Mesothelial cell of epicardium (in vitro differentiated cells): ENCODE results near the gene TFIP11. TPM values are rescaled to one million over a fixed set of nuclear protein-coding genes. Genes with fewer than 3 reads are reported as not detected.

Experiments used
- DNase-seq, 2 experiments: peaks; one replicate each; pipeline ENCODE4 v3.0.0; 2021; ENCODE audit warnings: low spot score in 2 of 2; ENCODE audit not compliant: unreplicated experiment in 2 of 2
- H3K27ac Mint-ChIP-seq: 2 replicates; pipeline ENCODE4 v1.8.0; 2021; ENCODE audit warnings: mixed read lengths
- H3K27me3 Mint-ChIP-seq: 2 replicates; pipeline ENCODE4 v1.8.0; 2021; ENCODE audit warnings: low read depth, mixed read lengths
- H3K36me3 Mint-ChIP-seq: 2 replicates; pipeline ENCODE4 v1.8.0; 2021; ENCODE audit warnings: mixed read lengths
- H3K4me1 Mint-ChIP-seq: 2 replicates; pipeline ENCODE4 v1.8.0; 2021; ENCODE audit warnings: mixed read lengths
- H3K4me3 Mint-ChIP-seq: 2 replicates; pipeline ENCODE4 v1.8.0; 2021; ENCODE audit warnings: mild to moderate bottlenecking, moderate library complexity, mixed read lengths
- H3K9me3 Mint-ChIP-seq: 2 replicates; pipeline ENCODE4 v1.8.0; 2021; ENCODE audit warnings: mixed read lengths
- CTCF ChIP-seq: fragments of 200-600 bp; sonication (generic); IDR thresholded peaks from one replicate; pipeline ENCODE4 v1.5.0; 2021; ENCODE audit warnings: antibody characterized with exemption; ENCODE audit not compliant: unreplicated experiment
- total RNA-seq: library from RNA; stranded (reverse); gene quantifications from 3 replicates; pipeline ENCODE4 v1.2.1, GENCODE V29; 2021

The TFIP11 gene
- total RNA-seq, 1 donor from 2014 or later = 37.9 TPM

DNA sequence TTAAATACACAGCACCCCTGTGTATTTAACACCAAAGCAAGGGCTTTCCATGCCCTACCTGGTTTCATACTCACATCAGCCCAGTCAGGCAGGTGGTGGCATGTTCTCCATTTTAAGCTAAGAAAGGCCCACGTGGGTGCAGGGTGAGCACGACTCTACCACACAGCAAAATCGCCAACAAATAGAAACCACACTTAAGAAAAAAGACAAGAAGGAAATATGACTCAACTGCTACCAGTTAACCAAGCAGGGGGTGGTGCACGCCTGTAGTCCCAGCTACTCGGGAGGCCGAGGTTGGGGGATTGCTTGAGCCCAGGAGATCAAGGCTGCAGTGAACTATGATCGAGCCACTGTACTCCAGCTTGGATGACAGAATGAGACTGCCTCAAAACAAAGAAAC, 35.2 kb upstream of the TFIP11 start:
- no peak for TF ChIP-seq CTCF
- Mint-ChIP-seq H3K9me3 (no peaks in the 10 kb centered on the region), H3K36me3 (peaks cover 1% of the 10 kb centered on the region), H3K4me1 (peaks cover 5% of the 10 kb centered on the region), H3K4me3 (no peak overlapping the region), H3K27me3 (no peaks in the 10 kb centered on the region), H3K27ac (no peak overlapping the region)
- no peak for DNase-seq

DNA sequence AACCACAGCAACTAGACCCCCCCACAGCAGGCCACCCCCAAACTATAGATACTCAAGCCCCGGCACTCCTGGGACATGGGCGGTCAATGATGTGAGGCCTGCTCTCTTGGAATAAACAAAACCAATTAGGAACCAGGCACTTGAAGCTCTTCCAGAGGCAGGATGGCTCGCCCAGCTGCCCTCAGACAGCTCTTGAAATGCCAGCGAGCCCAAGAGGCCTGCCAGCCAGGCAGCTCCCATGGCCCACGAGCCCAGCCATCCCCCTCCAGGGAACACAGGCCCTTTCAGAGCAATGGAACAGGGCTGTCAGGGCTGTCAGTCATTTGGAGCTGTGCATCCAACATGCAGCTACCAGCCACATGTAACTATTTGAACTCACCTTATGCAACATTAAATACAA, 34.0 kb upstream of the TFIP11 start:
- no peak for DNase-seq

GRCh38 chr22:26545827-26546226, 33.6 kb upstream of the TFIP11 start:
- H3K4me3 Mint-ChIP-seq = no peak overlapping the region
- TF ChIP-seq CTCF = no peak
- peaks cover 2% of the 10 kb centered on the region for H3K36me3 Mint-ChIP-seq
- H3K9me3 Mint-ChIP-seq = no peaks in the 10 kb centered on the region
- no peaks in the 10 kb centered on the region for H3K27me3 Mint-ChIP-seq
- H3K4me1 Mint-ChIP-seq = peaks cover 5% of the 10 kb centered on the region
- DNase-seq = no peak
- H3K27ac Mint-ChIP-seq = peak overlapping the region; percentile 5

More for the DNA sequence above, 34.0 kb upstream of the TFIP11 start:
- no peaks in the 10 kb centered on the region for H3K9me3 Mint-ChIP-seq
- peaks cover 2% of the 10 kb centered on the region for H3K36me3 Mint-ChIP-seq
- H3K27ac Mint-ChIP-seq = peak overlapping the region; percentile 5
- no peaks in the 10 kb centered on the region for H3K27me3 Mint-ChIP-seq
- H3K4me3 Mint-ChIP-seq = no peak overlapping the region
- H3K4me1 Mint-ChIP-seq = peaks cover 5% of the 10 kb centered on the region
- TF ChIP-seq CTCF = no peak

- no peak for DNase-seq
- Mint-ChIP-seq H3K36me3 (peaks cover 2% of the 10 kb centered on the region), H3K9me3 (no peaks in the 10 kb centered on the region), H3K27ac (no peak overlapping the region), H3K27me3 (no peaks in the 10 kb centered on the region), H3K4me3 (no peak overlapping the region), H3K4me1 (peaks cover 5% of the 10 kb centered on the region)
- TF ChIP-seq CTCF = no peak
Measured at GRCh38 chr22:26545385-26545784, 33.1 kb upstream of the TFIP11 start.

GRCh38 chr22:26544489-26544888, 32.2 kb upstream of the TFIP11 start:
- no peak for DNase-seq
- Mint-ChIP-seq H3K27ac (peak overlapping the region; percentile 25), H3K9me3 (no peaks in the 10 kb centered on the region), H3K4me1 (peaks cover 5% of the 10 kb centered on the region), H3K4me3 (no peak overlapping the region), H3K27me3 (no peaks in the 10 kb centered on the region), H3K36me3 (peaks cover 2% of the 10 kb centered on the region)
- no peak for TF ChIP-seq CTCF

DNA sequence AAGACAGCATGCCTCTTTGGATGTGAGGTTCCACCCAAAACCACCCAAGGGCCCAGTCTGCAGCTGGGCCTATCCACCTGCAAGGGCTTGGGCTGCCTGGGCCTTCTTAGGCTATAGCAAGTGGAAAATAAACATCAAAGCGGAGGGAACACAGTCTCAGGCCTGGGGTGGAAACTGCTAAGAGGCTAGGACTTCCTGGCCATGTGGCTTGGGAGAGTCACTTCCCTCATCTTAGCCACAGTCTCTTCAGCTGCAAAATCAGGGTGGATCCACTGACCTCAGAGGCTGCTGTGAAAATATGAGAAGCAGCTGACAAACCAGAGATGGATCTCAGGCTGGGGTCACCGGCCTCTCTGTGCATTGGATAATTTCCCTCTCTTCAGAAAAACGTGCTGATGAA, 30.6 kb upstream of the TFIP11 start:
- no peak for TF ChIP-seq CTCF
- Mint-ChIP-seq H3K36me3 (peaks cover 2% of the 10 kb centered on the region), H3K4me1 (no peaks in the 10 kb centered on the region), H3K4me3 (no peak overlapping the region), H3K27ac (no peak overlapping the region), H3K27me3 (no peaks in the 10 kb centered on the region), H3K9me3 (no peaks in the 10 kb centered on the region)
- DNase-seq = no peak
